GM21576 (cell line): Measurements from ENCODE around the gene CLASRP.

Experiments used
- ATAC-seq: cut with Tn5 transposase; IDR thresholded peaks from one replicate; pipeline ENCODE4 v1.9.1; 2021; ENCODE audit warnings: mild to moderate bottlenecking, moderate library complexity; ENCODE audit not compliant: unreplicated experiment

The CLASRP gene

GRCh38 chr19:45020071-45020470 lies 18.8 kb upstream of the CLASRP start:
- no peak for ATAC-seq

DNA sequence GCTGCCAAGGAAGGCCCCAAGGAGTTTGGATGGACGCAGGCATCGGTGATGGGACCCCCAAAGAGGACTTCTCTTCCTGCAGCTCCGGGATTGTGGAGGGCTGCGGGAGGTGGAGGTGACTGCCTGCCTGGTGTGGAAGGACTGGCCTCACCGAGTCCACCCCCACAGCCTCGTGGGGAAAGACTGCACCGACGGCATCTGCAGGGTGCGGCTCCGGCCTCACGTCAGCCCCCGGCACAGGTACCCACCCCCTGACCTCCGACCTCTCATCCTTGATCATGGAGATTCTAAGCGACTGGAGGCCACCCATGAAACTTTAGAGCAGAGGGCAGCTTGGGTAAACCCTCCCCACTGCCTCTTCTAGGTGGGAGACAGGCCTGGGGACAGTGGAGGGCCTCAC lies 16.9 kb upstream of the CLASRP start:
- no peak for ATAC-seq

DNA sequence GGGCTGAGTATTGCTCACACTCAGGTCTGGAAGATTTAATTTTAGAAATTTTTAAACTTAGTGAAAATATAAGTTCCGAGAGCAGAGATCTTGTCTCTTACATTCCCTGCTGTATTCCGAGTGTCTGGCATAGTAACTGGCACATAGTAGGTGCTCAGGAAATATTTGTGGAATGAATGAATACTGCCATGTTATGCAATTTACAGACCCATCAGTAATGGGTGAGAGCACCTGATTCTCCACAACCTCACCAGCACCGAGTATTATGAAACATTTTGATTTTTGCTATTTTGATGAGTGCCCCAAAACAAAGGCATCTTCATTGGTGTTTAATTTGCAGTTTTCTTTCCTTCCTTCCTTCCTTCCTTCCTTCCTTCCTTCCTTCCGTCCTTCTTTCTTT lies 15.8 kb upstream of the CLASRP start:
- no peak for ATAC-seq

- ATAC-seq: no peak
These were observed 13.6 kb upstream of the CLASRP start for GRCh38 chr19:45025264-45025663.

DNA sequence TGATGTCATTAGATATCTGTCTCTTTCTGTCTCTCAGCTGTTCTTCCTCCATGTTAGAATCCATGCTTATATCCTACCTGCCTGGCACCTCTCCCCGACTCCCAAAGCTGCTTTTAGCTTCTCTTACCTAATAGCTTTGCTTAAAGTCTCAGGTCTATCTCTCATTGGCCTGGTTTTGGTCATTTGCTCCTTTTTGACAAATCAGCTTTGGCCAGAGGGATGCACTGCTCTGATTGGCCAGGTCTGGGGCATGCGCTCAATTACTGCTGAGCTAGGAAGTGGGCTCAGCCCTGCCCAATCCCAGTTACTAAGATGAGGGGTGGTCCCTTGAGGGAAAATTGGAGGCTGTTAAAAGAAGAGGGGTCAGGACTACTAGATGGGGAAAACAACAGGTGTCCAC lies 11.5 kb upstream of the CLASRP start:
- ATAC-seq: no peak

- no peak for ATAC-seq
These were observed 8.0 kb upstream of the CLASRP start for GRCh38 chr19:45030825-45031224.

DNA sequence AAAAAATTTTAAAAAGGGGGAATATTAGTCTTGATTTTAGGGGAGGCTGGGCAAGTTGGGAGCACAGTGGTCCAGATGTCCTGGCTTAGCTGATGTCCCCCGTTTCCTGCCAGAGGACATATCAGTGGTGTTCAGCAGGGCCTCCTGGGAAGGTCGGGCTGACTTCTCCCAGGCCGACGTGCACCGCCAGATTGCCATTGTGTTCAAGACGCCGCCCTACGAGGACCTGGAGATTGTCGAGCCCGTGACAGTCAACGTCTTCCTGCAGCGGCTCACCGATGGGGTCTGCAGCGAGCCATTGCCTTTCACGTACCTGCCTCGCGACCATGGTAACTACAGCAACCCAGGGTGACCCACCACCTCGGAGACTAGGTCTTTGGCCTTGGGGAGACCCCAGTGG lies 6.4 kb upstream of the CLASRP start:
- ATAC-seq: no peak

GRCh38 chr19:45035755-45036154 lies 3.1 kb upstream of the CLASRP start:
- ATAC-seq: no peak

- ATAC-seq: no peak
These were observed 1.3 kb upstream of the CLASRP start for GRCh38 chr19:45037393-45038169.

- ATAC-seq: no peak
These were observed 1.4 kb downstream of the CLASRP start for GRCh38 chr19:45040059-45040771.

DNA sequence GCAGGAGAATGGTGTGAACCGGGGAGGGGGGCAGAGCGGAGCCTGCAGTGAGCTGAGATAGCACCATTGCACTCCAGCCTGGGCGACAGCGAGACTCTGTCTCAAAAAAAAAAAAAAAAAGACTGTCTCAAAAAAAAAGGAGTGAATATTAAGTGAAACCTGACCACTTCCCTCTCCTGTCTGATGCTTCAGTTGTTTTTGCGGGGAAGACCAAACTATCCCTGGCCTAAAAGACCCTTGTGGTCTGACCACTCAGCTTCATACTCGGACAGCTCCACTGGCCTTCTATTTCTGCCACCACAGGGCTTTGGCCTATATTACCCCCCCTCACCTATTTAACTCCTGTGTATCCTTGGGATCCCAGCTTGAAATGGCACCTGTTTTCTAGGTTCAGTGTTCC lies 2.3 kb downstream of the CLASRP start:
- no peak for ATAC-seq

DNA sequence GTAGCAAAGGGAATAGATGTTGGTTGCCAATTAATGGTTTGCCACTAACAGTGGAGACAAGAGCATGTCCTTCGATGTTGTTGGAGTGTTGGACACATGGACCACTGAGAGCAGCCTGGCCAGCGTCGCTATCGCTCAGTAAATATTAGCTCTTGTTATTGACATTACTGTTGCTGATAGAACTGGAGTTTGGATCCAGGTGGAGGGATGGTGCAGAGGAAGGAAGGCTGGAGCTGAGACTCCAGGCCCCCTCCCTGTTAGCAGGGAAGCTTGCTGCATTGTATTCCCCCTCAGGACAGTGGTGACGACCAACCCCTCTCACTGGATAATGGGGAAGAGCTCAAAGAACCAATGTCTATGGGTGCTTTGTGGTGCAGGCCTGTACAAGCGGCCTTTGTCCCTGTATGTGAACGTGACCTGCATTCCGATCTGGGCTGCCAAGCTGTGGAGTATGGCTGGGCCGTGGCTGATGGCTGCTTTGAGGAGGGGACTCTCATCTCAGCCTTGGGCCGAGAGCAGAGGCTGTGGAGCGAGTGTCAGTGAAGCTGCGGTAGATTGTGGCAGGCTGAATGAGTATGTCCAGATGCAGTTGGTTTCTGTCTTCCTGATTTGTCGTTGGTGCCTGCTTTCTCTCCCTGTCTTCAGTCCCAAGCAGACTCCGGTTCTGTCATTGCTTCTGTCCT lies 7.0 kb downstream of the CLASRP start:
- no peak for ATAC-seq

DNA sequence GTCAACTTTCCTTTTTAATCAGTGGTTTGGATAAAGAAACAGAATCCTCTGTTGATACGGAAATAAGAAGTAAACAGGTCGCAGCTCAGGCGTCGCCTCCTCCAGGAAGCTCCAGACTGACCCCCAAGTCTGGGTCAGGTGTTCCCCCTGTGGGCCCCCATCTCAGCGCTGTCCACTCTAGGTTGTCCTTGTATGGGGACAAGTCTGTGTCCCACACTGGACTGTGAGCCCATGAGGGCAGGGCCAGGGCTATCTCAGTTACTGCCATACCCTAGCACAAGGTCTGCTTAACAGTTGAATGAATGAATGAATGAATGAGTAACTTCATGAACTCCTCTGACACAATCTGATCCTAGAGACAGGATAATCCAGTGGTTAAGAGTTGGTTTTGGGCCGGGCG lies 7.5 kb downstream of the CLASRP start:
- no peak for ATAC-seq

GRCh38 chr19:45047188-45047797 lies 8.4 kb downstream of the CLASRP start:
- no peak for ATAC-seq

DNA sequence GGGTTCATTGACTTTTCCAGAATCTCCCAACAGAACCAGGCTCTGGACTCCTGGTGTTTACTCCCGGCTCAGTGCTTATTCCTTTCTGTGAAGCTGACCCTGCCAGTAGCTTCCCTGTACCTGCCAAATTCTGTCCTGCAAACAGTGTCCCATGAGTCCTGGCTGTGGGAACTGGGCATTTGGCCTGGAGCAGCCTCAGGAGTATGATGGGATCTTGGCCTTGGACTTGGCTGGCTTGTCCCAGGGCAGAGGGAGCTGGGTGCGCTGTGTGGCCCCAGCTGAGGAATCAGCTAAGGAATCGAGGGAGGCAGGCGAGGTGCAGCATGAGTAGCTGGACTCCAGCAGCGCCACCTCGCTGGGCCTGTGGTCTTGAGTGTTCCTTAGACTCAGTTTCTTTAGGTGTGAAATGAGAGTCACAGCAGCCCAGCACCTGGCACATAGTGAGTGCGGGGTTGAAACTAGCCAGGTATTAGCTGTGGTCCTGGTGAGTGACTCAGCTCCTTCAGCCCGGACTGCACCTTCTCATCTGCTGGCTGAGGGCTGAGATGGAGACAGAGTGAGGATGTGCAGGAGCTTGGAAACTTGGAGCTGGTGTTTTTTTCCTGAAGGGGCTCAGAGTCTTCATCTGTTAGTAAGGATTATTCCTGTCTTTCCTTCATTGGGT lies 10.4 kb downstream of the CLASRP start:
- no peak for ATAC-seq

- ATAC-seq: no peak
These were observed 11.2 kb downstream of the CLASRP start for GRCh38 chr19:45050036-45050435.

- no peak for ATAC-seq
These were observed 13.2 kb downstream of the CLASRP start for GRCh38 chr19:45051929-45052579.

- no peak for ATAC-seq
These were observed 18.0 kb downstream of the CLASRP start for GRCh38 chr19:45056831-45057230.

DNA sequence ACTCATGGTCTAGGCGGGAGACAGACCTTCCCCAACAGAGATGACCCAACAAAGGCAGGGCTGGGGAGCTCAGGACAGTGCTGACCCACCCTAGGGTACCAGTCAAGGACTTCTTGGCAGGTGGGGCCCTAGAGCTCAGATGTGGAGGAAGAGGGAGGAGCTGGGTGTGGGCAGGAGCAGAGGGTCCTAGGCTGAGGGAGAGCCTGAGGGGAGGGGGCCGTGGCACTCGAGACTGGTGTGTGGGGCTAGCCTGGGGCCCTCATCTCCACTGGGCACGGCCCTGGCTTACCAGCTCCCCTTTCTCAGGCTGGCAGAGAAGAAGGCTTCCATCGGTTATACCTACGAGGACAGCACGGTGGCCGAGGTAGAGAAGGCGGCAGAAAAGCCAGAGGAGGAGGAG lies 18.6 kb downstream of the CLASRP start:
- no peak for ATAC-seq

DNA sequence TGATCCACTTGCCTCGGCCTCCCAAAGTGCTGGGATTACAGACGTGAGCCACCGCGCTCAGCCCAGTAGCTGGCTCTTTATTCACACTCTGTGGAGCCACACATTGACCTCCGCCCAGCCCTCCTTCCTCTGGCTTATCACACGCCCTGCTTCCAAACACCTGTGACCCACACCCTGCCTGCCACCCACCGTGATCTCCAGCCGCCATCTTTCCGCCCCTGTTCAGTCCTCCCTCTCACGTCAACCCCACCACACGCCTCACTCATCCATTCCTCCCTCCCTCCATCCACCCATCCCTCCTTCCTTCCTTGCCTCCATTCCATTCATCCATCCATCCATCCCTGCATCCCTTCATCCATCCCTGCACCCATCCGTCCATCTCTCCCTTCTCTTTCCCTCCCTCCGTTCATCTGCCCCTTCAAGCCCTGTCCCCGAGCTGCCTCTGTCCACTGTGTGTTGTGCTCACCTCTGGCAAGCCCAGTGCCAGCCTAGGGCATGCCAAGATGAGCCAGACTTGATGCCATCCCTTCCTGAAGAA lies 19.8 kb downstream of the CLASRP start:
- no peak for ATAC-seq
